GM18508 (cell line): ENCODE measurements around the gene CEPT1.
"Not testable (repeated sequence)": the region's sequence is repeated elsewhere in the genome, so short reads cannot be mapped to it uniquely, and the experiment has no call there.

Experiments used
- ATAC-seq: cut with Tn5 transposase; IDR thresholded peaks from one replicate; pipeline ENCODE4 v1.9.1; 2021; ENCODE audit warnings: moderate number of reproducible peaks; ENCODE audit not compliant: insufficient read depth, unreplicated experiment

The CEPT1 gene

DNA sequence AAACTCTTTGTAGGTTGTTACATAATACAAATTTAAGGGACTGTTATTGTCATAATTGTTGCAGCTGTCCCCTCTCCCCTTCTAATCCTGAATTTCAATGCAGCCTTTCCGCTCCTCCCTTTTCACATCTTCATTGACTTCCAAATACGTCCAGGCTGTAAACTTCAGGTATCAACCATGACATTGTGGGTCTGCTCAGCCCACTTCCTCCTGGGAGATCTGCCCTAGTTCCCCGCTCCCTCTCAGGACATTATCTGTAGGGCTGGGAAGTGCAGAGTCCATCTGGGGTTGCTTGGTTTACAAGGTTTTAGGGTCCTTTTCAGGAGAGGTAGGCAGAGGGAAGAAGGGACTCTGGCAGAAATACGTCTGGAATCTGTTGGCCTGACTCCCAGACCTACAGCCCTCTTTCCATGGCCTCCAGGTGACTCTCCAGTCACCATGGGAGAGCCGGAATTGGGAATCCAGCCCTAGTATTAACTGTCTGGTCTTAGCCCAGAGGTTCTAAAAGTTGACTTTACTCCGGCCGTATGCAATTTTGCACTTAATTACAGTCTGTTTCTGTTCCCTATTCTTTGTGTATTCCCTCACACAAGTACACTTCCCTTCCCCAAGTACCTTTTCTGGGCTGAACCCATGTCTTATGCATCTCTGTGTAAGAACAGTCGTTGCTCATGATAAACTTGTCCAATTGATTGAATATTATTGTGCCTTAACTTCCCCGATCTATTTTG, 65.1 kb downstream of the CEPT1 start:
- no peak for ATAC-seq

DNA sequence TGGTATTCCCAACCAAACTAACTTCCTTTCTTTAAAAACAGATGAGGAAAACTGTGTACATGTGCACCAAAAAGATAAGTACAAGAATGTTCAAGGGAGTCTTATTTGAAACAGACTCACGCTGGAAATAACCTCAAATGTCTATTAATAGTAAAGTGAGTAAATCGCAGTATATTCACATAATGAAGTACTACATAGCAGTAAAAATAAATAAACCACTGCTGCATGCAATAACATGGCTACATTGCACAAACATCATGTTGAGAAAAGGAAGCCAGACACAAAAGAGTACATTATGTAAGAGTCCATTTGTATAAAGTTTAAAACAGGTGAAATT, 65.7 kb downstream of the CEPT1 start:
- no peak for ATAC-seq

DNA sequence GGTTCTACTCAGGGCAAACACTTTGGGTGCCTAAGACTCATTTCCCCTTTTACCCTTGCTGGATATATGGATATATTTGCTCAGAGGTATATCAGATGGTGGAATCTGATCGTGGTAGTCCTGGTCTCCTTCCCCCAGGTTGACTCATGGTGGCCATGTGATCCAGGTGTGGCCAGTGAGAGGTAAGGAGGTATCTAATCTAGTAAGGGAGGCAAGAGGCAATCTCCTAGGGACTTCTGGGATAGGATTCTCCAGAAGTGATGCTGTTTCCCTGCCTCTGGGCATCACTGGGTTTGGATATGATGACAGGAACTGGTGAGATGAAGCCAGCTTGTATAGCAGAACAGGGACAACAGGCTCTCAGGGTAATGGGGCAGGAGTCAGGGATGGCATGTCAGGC, 68.9 kb downstream of the CEPT1 start:
- ATAC-seq, result no peak

DNA sequence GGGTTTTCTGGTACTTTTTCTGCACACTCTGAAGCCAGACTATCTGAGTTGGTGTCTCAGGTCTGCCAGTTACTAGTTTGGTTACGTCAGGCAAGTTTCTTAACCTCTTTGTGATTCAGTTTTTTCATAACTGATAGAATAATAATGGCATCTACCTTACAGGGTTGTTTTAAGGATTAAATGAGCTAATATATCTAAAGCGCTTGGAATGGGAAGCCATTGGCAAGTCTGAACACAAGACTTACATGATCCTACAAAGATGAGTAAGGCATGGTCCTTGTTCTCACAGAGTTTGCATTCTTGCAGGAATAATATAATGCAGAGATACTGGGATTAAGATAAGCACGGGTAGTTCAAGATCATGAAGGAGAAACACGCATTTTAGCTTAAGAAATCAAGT, 69.6 kb downstream of the CEPT1 start:
- ATAC-seq, result no peak

GRCh38 chr1:111211921-111212320, 71.9 kb downstream of the CEPT1 start:
- no peak for ATAC-seq

- no peak for ATAC-seq
Observed at GRCh38 chr1:111212634-111213335, 72.8 kb downstream of the CEPT1 start.

DNA sequence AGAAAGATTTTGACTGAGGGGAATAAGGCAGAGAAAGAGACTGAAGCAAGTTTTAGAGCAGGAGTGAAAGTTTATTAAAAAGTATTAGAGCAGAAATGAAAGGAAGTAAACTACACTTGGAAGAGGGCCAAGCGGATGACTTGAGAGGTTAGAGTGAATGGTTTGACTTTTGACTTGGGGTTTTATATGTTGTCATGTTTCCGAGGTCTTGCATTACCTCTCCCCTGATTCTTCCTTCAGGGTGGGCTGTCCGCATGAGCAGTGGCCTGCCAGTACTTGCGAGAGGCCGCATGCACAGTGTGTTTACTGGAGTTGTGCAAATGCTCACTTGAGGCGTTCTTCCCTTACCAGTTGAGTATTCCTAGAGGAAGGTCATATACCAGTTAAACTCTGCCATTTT, 73.4 kb downstream of the CEPT1 start:
- ATAC-seq, result no peak

DNA sequence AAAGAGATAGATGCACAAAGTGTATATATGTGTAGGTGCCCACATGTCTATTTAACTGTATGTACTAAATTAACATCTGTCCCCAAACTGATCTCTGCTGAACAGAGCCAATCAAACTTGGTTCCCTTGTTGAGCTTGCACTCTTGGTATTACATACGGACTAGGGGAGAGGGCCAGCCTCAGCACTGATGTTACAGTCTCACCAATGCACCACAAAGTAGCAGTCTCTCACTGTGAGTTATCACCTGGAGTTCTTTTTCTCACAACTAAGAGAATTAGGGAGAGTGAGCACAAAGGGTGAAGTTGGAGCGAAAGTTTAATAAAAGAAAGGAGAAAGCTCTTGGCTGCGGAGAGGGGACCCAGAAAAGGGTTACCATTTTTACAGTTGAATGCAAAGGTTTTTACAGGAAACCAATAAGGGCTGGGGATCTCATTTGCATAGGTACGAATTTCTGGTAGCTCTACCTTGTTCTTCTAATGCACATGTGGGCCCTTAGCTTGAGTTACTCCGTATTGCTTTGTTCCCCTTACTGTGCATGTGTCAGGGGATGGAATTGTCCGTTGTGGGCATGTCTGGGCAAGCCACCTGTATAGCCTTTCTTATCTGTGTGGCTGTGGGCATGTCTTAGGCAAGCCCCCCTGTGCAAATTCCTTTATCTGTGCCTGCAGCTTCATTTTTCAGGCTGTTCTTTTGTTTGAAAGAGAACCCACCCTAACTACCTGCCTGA, 74.2 kb downstream of the CEPT1 start:
- no peak for ATAC-seq

GRCh38 chr1:111214884-111215283, 74.9 kb downstream of the CEPT1 start:
- ATAC-seq, result no peak

GRCh38 chr1:111215285-111215684, 75.3 kb downstream of the CEPT1 start:
- ATAC-seq, result not testable (repeated sequence)

DNA sequence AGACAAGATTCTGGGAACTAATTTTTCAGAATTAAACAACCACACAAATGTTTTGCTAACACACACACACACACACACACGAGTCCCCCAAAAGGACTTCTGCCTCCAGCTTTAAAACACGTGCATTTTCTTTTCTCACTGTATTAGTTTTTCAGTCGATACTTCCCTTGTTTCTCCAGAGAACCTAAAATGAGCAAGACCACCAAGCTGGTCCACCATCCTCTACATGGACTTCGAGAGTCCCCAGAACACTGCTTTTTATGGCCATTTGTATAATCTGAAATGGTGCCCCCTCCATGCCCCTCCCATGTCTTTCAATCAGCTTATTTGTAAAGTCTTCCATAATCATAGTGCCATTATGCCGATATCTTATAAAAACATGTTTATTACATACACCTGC, 76.7 kb downstream of the CEPT1 start:
- no peak for ATAC-seq

DNA sequence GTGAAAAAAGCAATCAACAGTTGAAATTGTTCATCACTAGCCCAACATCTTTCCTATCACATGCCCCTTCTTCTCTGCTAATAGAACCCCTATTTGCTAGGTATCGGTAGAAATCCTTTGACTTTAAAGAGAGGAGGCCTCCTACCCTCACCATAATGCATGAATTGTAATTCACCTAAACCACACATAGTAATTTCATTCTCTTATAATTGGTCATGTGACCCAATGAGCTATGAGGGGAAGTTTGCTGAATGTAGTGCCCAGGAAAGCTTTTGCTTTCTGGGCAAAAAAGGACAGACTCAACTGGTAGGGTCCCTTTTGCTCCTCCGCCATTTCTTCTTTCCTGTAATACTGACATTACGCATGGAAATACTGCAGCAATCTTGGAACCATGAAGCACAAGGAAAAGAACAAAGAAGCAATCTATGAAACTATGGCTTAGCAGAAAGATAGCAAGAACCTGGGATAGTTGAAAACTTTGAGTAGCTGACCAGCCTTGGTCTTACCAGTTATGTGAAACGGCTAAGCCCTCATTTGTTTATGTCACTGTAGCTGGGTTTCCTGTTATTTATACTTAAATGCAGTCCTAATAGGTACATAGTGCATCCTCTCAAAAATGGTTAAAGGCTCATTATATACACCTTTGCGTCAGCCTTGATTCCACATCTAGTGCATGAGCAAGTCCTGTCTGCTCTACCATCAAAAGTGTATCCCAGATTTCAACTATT, 77.3 kb downstream of the CEPT1 start:
- ATAC-seq, result no peak

- ATAC-seq, result no peak
Observed at GRCh38 chr1:111218701-111219556, 78.9 kb downstream of the CEPT1 start.

GRCh38 chr1:111219557-111220286, 79.7 kb downstream of the CEPT1 start:
- no peak for ATAC-seq

GRCh38 chr1:111220302-111220890, 80.4 kb downstream of the CEPT1 start:
- no peak for ATAC-seq

DNA sequence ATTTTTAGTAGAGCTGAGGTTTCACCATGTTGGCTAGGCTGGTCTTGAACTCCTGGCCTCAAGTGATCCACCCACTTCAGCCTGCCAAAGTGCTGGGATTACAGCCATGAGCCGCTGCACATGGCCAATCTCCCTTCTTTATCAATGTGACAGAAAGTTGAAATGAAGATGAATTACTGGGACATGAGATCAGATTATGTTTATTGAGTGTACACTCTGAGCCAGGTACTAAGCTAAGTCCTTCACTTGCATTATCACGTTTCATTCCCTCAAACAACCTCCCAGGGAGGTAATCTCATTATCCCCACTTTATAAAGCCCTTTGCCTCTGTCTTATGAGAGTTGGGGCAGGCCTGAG, 81.2 kb downstream of the CEPT1 start:
- no peak for ATAC-seq

DNA sequence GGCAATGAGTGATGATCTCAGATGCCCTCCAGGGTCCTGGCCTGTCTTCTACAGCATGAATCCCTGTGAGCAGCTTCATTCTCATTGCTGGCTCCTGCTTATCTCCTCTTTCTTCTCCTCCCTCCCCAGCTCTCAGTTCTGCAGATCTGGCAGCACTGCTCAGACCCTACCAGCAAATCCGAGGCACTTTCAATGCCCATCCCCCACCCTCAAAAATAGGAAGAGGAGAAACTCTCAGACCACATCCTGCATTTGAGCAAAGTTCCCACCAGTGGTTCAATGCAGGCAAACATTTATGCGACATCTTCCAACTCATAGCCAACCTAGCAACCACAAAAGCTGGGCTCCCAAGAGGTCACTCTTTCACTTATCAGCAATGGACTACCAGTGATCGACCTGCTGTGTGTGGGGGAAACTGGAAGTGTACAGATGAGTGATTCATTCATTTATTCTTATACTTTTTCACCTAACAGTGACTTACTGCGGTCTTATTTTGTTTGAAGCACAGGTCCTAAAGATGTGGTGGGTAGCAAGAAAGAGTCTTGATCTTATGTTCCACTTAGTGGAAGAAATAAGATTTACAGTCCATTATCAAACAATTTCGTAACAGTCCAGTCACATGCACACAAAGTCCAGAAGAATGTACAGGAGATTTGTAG, 81.7 kb downstream of the CEPT1 start:
- ATAC-seq, result peak; percentile 52

GRCh38 chr1:111222308-111223125, 82.5 kb downstream of the CEPT1 start:
- ATAC-seq, result no peak
